GM18867 (cell line): ENCODE measurements around the gene DPRX.
"Not testable (repeated sequence)": the region's sequence is repeated elsewhere in the genome, so short reads cannot be mapped to it uniquely, and the experiment has no call there.

Source experiments
- ATAC-seq: cut with Tn5 transposase; IDR thresholded peaks from one replicate; pipeline ENCODE4 v1.9.1; 2021; ENCODE audit warnings: mild to moderate bottlenecking, moderate library complexity; ENCODE audit not compliant: unreplicated experiment

DPRX gene

GRCh38 chr19:53644061-53644816, 12.4 kb downstream of the DPRX start:
- ATAC-seq: no peak

- no peak for ATAC-seq
Observed at GRCh38 chr19:53646144-53646543, 14.3 kb downstream of the DPRX start.

- ATAC-seq: no peak
Observed at GRCh38 chr19:53647350-53647749, 15.6 kb downstream of the DPRX start.

GRCh38 chr19:53647792-53648191, 16.0 kb downstream of the DPRX start:
- ATAC-seq: no peak

GRCh38 chr19:53649746-53650593, 18.2 kb downstream of the DPRX start:
- no peak for ATAC-seq

- no peak for ATAC-seq
Observed at GRCh38 chr19:53652476-53652875, 20.7 kb downstream of the DPRX start.

GRCh38 chr19:53655042-53655665, 23.4 kb downstream of the DPRX start:
- ATAC-seq: no peak

GRCh38 chr19:53657330-53657729, 25.5 kb downstream of the DPRX start:
- ATAC-seq: no peak

- ATAC-seq: no peak
Observed at GRCh38 chr19:53657778-53658177, 26.0 kb downstream of the DPRX start.

- ATAC-seq: no peak
Observed at GRCh38 chr19:53659292-53659691, 27.5 kb downstream of the DPRX start.

- no peak for ATAC-seq
Observed at GRCh38 chr19:53660584-53660983, 28.8 kb downstream of the DPRX start.

GRCh38 chr19:53662209-53662608, 30.4 kb downstream of the DPRX start:
- ATAC-seq: no peak

GRCh38 chr19:53664152-53664551, 32.4 kb downstream of the DPRX start:
- ATAC-seq: no peak

GRCh38 chr19:53664760-53665159, 33.0 kb downstream of the DPRX start:
- ATAC-seq: no peak

GRCh38 chr19:53666331-53666730, 34.5 kb downstream of the DPRX start:
- not testable (repeated sequence) for ATAC-seq

GRCh38 chr19:53668804-53669203, 37.0 kb downstream of the DPRX start:
- not testable (repeated sequence) for ATAC-seq

GRCh38 chr19:53670345-53670744, 38.5 kb downstream of the DPRX start:
- no peak for ATAC-seq

GRCh38 chr19:53671663-53672062, 39.9 kb downstream of the DPRX start:
- no peak for ATAC-seq
